SHP77 (cell line): Measurements from ENCODE around the gene NUF2.
"Not testable (repeated sequence)": the region's sequence is repeated elsewhere in the genome, so short reads cannot be mapped to it uniquely, and the experiment has no call there.

Experiments
- DNase-seq, 2 experiments: peaks; one replicate each; lab custom pipeline; 2025; lab: John Stamatoyannopoulos, UW

NUF2 gene

GRCh38 chr1:163321311-163322305 is at the start of gene NUF2:
TSS of gene NUF2 (plus strand) at chr1:163321954. CDS start at chr1:163326052, 4,098 bp downstream.
- DNase-seq: peak; percentile 98

- no peak for DNase-seq
Observed at GRCh38 chr1:163273766-163274441, 47.9 kb upstream of the NUF2 start.

- DNase-seq: no peak
Observed at GRCh38 chr1:163275222-163275621, 46.5 kb upstream of the NUF2 start.

GRCh38 chr1:163278602-163279001 is 43.2 kb upstream of the NUF2 start:
- DNase-seq: no peak

GRCh38 chr1:163284867-163285266 is 36.9 kb upstream of the NUF2 start:
- DNase-seq: not testable (repeated sequence)

- DNase-seq: no peak
Observed at GRCh38 chr1:163290025-163290640, 31.6 kb upstream of the NUF2 start.

- DNase-seq: no peak
Observed at GRCh38 chr1:163291461-163291860, 30.3 kb upstream of the NUF2 start.

- not testable (repeated sequence) for DNase-seq
Observed at GRCh38 chr1:163292153-163292552, 29.6 kb upstream of the NUF2 start.

- DNase-seq: not testable (repeated sequence)
Observed at GRCh38 chr1:163293497-163293896, 28.3 kb upstream of the NUF2 start.

- DNase-seq: no peak
Observed at GRCh38 chr1:163295949-163296348, 25.8 kb upstream of the NUF2 start.

GRCh38 chr1:163296504-163297263 is 25.1 kb upstream of the NUF2 start:
- no peak for DNase-seq

GRCh38 chr1:163298365-163298764 is 23.4 kb upstream of the NUF2 start:
- no peak for DNase-seq

- no peak for DNase-seq
Observed at GRCh38 chr1:163300568-163300967, 21.2 kb upstream of the NUF2 start.

GRCh38 chr1:163303561-163303960 is 18.2 kb upstream of the NUF2 start:
- DNase-seq: no peak

- DNase-seq: no peak
Observed at GRCh38 chr1:163305441-163305840, 16.3 kb upstream of the NUF2 start.

- DNase-seq: no peak
Observed at GRCh38 chr1:163307479-163308171, 14.1 kb upstream of the NUF2 start.

GRCh38 chr1:163308811-163309210 is 12.9 kb upstream of the NUF2 start:
- DNase-seq: no peak

GRCh38 chr1:163315773-163316374 is 5.9 kb upstream of the NUF2 start:
- peak in 1 of 2 experiments; percentile 21 for DNase-seq

GRCh38 chr1:163320891-163321290 is 863 bp upstream of the NUF2 start:
- DNase-seq: no peak

- not testable (repeated sequence) for DNase-seq
Observed at GRCh38 chr1:163323339-163323738, 1.6 kb downstream of the NUF2 start.

GRCh38 chr1:163331116-163331515 is 9.4 kb downstream of the NUF2 start:
- no peak for DNase-seq
